Stimulated activated effector memory CD8-positive, alpha-beta T cell treated with anti-CD3 and anti-CD28 coated beads, Interleukin-12 subunit alpha, Interleukin-12 subunit beta, amount 100 ng/mL, for 72 hours (primary cell): ENCODE results near the gene COL5A1.

Experiments used
- ATAC-seq: fragments of 150-1000 bp; cut with Tn5 transposase; 2 replicates; pipeline ENCODE4 v1.10.0; 2021
- DNase-seq, 2 donors: peaks; one replicate each; pipeline ENCODE4 v3.0.0; 2021 to 2022; ENCODE audit warnings: low spot score in 2 of 2
- H3K27ac Mint-ChIP-seq: one replicate; pipeline ENCODE4 v1.8.0; 2022; ENCODE audit warnings: mild to moderate bottlenecking, mixed read lengths
- H3K36me3 Mint-ChIP-seq: one replicate; pipeline ENCODE4 v1.8.0; 2022; ENCODE audit warnings: mild to moderate bottlenecking, mixed read lengths
- H3K4me1 Mint-ChIP-seq: one replicate; pipeline ENCODE4 v1.8.0; 2022; ENCODE audit warnings: mixed read lengths
- H3K4me3 Mint-ChIP-seq: one replicate; pipeline ENCODE4 v1.8.0; 2022; ENCODE audit warnings: mild to moderate bottlenecking, mixed read lengths
- H3K9me3 Mint-ChIP-seq: one replicate; pipeline ENCODE4 v1.8.0; 2022; ENCODE audit warnings: mixed read lengths

The COL5A1 gene

GRCh38 chr9:134652291-134653225, 11.0 kb downstream of the COL5A1 start:
- Mint-ChIP-seq H3K27ac (no peak overlapping the region), H3K4me1 (peaks cover 17% of the 10 kb centered on the region), H3K4me3 (no peak overlapping the region), H3K36me3 (no peaks in the 10 kb centered on the region), H3K9me3 (no peaks in the 10 kb centered on the region)
- no peak for DNase-seq
- no peak for ATAC-seq

- H3K27ac Mint-ChIP-seq, result no peak overlapping the region
- no peaks in the 10 kb centered on the region for H3K9me3 Mint-ChIP-seq
- no peaks in the 10 kb centered on the region for H3K36me3 Mint-ChIP-seq
- ATAC-seq (no peak), DNase-seq (no peak)
- H3K4me1 Mint-ChIP-seq, result peaks cover 13% of the 10 kb centered on the region
- H3K4me3 Mint-ChIP-seq, result no peak overlapping the region
These were observed 11.8 kb downstream of the COL5A1 start for GRCh38 chr9:134653259-134654009.

- Mint-ChIP-seq H3K27ac (no peak overlapping the region), H3K9me3 (no peaks in the 10 kb centered on the region), H3K36me3 (no peaks in the 10 kb centered on the region), H3K4me1 (no peaks in the 10 kb centered on the region), H3K4me3 (no peak overlapping the region)
- DNase-seq (no peak), ATAC-seq (peak; percentile 9)
These were observed 13.5 kb downstream of the COL5A1 start for GRCh38 chr9:134655101-134655500.

- no peak overlapping the region for H3K4me3 Mint-ChIP-seq
- H3K27ac Mint-ChIP-seq, result no peak overlapping the region
- no peaks in the 10 kb centered on the region for H3K4me1 Mint-ChIP-seq
- H3K36me3 Mint-ChIP-seq, result no peaks in the 10 kb centered on the region
- peaks cover 2% of the 10 kb centered on the region for H3K9me3 Mint-ChIP-seq
- no peak for DNase-seq
- ATAC-seq, result peak; percentile 28
These were observed 14.2 kb downstream of the COL5A1 start for GRCh38 chr9:134655586-134656333.

- no peak overlapping the region for H3K4me3 Mint-ChIP-seq
These were observed 14.9 kb downstream of the COL5A1 start for GRCh38 chr9:134656334-134657006.

GRCh38 chr9:134657666-134658377, 16.2 kb downstream of the COL5A1 start:
- peaks cover 4% of the 10 kb centered on the region for H3K9me3 Mint-ChIP-seq
- DNase-seq, result no peak
- ATAC-seq, result no peak
- no peaks in the 10 kb centered on the region for H3K4me1 Mint-ChIP-seq
- no peak overlapping the region for H3K4me3 Mint-ChIP-seq
- no peaks in the 10 kb centered on the region for H3K36me3 Mint-ChIP-seq
- no peak overlapping the region for H3K27ac Mint-ChIP-seq

More at GRCh38 chr9:134656334-134657006, 14.9 kb downstream of the COL5A1 start:
- Mint-ChIP-seq H3K9me3 (peaks cover 4% of the 10 kb centered on the region), H3K27ac (no peak overlapping the region), H3K4me1 (no peaks in the 10 kb centered on the region), H3K36me3 (no peaks in the 10 kb centered on the region)
- DNase-seq, result no peak
- no peak for ATAC-seq

- peaks cover 4% of the 10 kb centered on the region for H3K9me3 Mint-ChIP-seq
- DNase-seq, result no peak
- no peaks in the 10 kb centered on the region for H3K36me3 Mint-ChIP-seq
- no peak overlapping the region for H3K27ac Mint-ChIP-seq
- no peak for ATAC-seq
- no peak overlapping the region for H3K4me3 Mint-ChIP-seq
- H3K4me1 Mint-ChIP-seq, result no peaks in the 10 kb centered on the region
These were observed 16.9 kb downstream of the COL5A1 start for GRCh38 chr9:134658378-134658955.

- ATAC-seq (no peak), DNase-seq (no peak)
- Mint-ChIP-seq H3K9me3 (peaks cover 4% of the 10 kb centered on the region), H3K4me3 (no peak overlapping the region), H3K27ac (no peak overlapping the region), H3K36me3 (no peaks in the 10 kb centered on the region), H3K4me1 (no peaks in the 10 kb centered on the region)
These were observed 18.1 kb downstream of the COL5A1 start for GRCh38 chr9:134659688-134660131.

- H3K4me1 Mint-ChIP-seq, result no peaks in the 10 kb centered on the region
- H3K36me3 Mint-ChIP-seq, result no peaks in the 10 kb centered on the region
- H3K27ac Mint-ChIP-seq, result no peak overlapping the region
- DNase-seq, result no peak
- ATAC-seq, result no peak
- H3K9me3 Mint-ChIP-seq, result peaks cover 4% of the 10 kb centered on the region
- H3K4me3 Mint-ChIP-seq, result no peak overlapping the region
These were observed 18.8 kb downstream of the COL5A1 start for GRCh38 chr9:134660407-134660806.

- Mint-ChIP-seq H3K36me3 (no peaks in the 10 kb centered on the region), H3K4me1 (peaks cover under 1% of the 10 kb centered on the region), H3K4me3 (no peak overlapping the region), H3K27ac (no peak overlapping the region), H3K9me3 (peaks cover 4% of the 10 kb centered on the region)
- DNase-seq (no peak), ATAC-seq (no peak)
These were observed 19.7 kb downstream of the COL5A1 start for GRCh38 chr9:134661299-134661698.

GRCh38 chr9:134661791-134662142, 20.2 kb downstream of the COL5A1 start:
- Mint-ChIP-seq H3K4me1 (peaks cover 5% of the 10 kb centered on the region), H3K36me3 (no peaks in the 10 kb centered on the region), H3K27ac (no peak overlapping the region), H3K9me3 (peaks cover 4% of the 10 kb centered on the region), H3K4me3 (no peak overlapping the region)
- ATAC-seq, result no peak
- no peak for DNase-seq

GRCh38 chr9:134662143-134662876, 20.7 kb downstream of the COL5A1 start:
- DNase-seq (no peak), ATAC-seq (no peak)
- no peaks in the 10 kb centered on the region for H3K36me3 Mint-ChIP-seq
- H3K4me1 Mint-ChIP-seq, result peaks cover 11% of the 10 kb centered on the region
- peaks cover 4% of the 10 kb centered on the region for H3K9me3 Mint-ChIP-seq
- no peak overlapping the region for H3K27ac Mint-ChIP-seq
- H3K4me3 Mint-ChIP-seq, result no peak overlapping the region

- ATAC-seq, result no peak
- no peaks in the 10 kb centered on the region for H3K36me3 Mint-ChIP-seq
- H3K4me3 Mint-ChIP-seq, result no peak overlapping the region
- peaks cover 4% of the 10 kb centered on the region for H3K9me3 Mint-ChIP-seq
- no peak overlapping the region for H3K27ac Mint-ChIP-seq
- DNase-seq, result no peak
- peaks cover 12% of the 10 kb centered on the region for H3K4me1 Mint-ChIP-seq
These were observed 21.5 kb downstream of the COL5A1 start for GRCh38 chr9:134663084-134663483.
